A673 (cell line): ENCODE measurements around the gene LAGE3.

Source experiments
- EZH2 ChIP-seq: fragments of 200-600 bp; sonication (generic); IDR thresholded peaks from 2 replicates; pipeline ENCODE4 v1.6.1; 2017; ENCODE audit warnings: borderline replicate concordance, low read depth, mild to moderate bottlenecking, mixed read lengths, antibody characterized with exemption, low read length; ENCODE audit not compliant: poor library complexity, severe bottlenecking
- TF ChIP-seq, protein P1 (sequence below): fragments of 300-800, 200-600 bp; sonication (generic); conservative IDR thresholded peaks from 2 replicates; pipeline ENCODE4 v1.5.1; 2017; ENCODE audit warnings: low read depth, mild to moderate bottlenecking, antibody characterized with exemption, low read length, moderate library complexity, mixed read lengths

DNA sequence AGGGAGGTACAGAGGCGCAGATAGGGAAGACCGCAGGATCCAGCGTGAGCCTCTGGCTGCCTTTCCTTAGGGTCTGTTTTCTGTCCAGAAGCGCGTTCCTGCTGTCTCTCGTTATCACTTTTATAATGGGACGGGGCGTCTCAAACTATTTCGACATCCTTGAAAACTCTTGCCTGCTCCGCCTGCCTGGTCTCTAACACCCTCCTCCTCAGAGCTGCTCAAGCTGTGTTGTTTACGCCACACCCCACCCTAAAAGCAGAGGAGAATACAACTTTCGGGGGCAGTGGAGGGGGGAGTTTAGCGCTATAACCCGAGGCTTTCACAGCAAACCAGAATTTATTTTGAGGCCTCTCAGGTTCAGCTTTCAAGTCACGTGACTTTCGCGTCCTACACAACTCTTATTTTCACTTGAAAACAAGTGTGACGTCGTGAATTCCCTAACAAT is 37.6 kb upstream of the LAGE3 start:
- TF ChIP-seq, protein P1, sequence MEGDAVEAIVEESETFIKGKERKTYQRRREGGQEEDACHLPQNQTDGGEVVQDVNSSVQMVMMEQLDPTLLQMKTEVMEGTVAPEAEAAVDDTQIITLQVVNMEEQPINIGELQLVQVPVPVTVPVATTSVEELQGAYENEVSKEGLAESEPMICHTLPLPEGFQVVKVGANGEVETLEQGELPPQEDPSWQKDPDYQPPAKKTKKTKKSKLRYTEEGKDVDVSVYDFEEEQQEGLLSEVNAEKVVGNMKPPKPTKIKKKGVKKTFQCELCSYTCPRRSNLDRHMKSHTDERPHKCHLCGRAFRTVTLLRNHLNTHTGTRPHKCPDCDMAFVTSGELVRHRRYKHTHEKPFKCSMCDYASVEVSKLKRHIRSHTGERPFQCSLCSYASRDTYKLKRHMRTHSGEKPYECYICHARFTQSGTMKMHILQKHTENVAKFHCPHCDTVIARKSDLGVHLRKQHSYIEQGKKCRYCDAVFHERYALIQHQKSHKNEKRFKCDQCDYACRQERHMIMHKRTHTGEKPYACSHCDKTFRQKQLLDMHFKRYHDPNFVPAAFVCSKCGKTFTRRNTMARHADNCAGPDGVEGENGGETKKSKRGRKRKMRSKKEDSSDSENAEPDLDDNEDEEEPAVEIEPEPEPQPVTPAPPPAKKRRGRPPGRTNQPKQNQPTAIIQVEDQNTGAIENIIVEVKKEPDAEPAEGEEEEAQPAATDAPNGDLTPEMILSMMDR, result no peak
- TF ChIP-seq EZH2, result no peak
